BE2C (cell line): Measurements from ENCODE around the gene OSBPL8.

Experiments
- DNase-seq: peaks from one replicate; pipeline ENCODE4 v3.0.0-alpha.2; 2020
- H3K27me3 ChIP-seq: fragments of 250-450 bp; sonication (Bioruptor Pico); 2 replicates; pipeline ENCODE4 v1.5.1; 2020; ENCODE audit warnings: mild to moderate bottlenecking
- H3K36me3 ChIP-seq: fragments of 250-450 bp; sonication (Bioruptor Pico); 2 replicates; pipeline ENCODE4 v1.5.1; 2020; ENCODE audit warnings: mild to moderate bottlenecking
- H3K4me1 ChIP-seq: fragments of 250-450 bp; sonication (Bioruptor Pico); 2 replicates; pipeline ENCODE4 v1.5.1; 2020
- H3K4me3 ChIP-seq: 2 replicates; pipeline ENCODE4 v1.5.1; 2011; ENCODE audit warnings: low read depth, low read length
- H3K9me3 ChIP-seq: fragments of 250-450 bp; sonication (Bioruptor Pico); 2 replicates; pipeline ENCODE4 v1.5.1; 2020
- CTCF ChIP-seq: IDR thresholded peaks from 2 replicates; pipeline ENCODE4 v1.5.1; 2012; ENCODE audit warnings: mild to moderate bottlenecking, low read depth, low read length

The OSBPL8 gene

DNA sequence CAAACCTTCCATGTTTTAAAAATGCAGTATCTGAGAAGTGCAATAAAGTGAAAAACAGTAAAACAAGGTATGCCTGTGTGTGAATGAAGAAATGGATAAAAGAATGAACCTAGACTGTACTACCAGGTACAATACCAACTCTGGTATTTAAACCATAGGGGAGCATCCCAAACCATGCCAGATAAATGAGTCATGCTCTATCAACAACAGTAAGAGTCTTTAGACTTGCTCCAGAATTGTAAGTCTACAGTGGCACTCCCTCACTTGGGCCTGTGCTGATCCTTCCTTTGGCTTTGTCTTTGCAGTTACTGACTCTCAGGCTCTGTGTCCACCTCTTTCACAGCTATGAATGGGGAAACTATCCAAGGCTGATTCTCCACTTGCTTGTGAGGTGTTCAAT lies 249.5 kb downstream of the OSBPL8 start:
- no peak overlapping the region for H3K4me3 ChIP-seq
- no peaks in the 10 kb centered on the region for H3K9me3 ChIP-seq
- H3K36me3 ChIP-seq: no peaks in the 10 kb centered on the region
- no peak for TF ChIP-seq CTCF
- no peaks in the 10 kb centered on the region for H3K4me1 ChIP-seq
- peaks cover 7% of the 10 kb centered on the region for H3K27me3 ChIP-seq
- no peak for DNase-seq

DNA sequence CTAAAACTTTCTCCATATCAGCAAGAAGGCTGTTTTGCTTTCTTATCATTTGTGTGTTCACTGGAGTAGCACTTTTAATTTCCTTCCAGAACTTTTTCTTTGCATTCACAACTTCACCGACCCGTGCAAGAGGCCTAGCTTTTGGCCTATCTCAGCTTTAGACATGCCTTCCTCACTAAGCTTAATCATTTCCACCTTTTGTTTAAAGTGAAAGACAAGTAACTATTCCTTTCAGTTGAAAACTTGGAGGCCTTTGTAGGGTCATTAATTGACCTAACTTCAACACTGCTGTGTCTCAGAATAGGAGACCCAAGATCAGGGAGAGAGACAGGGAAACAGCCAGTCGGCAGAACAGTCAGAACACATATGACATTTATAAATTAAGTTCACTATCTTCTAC lies 250.7 kb downstream of the OSBPL8 start:
- Histone ChIP-seq H3K4me1 (no peaks in the 10 kb centered on the region), H3K4me3 (no peak overlapping the region), H3K36me3 (no peaks in the 10 kb centered on the region), H3K27me3 (peaks cover 7% of the 10 kb centered on the region), H3K9me3 (no peaks in the 10 kb centered on the region)
- no peak for TF ChIP-seq CTCF
- DNase-seq: no peak

GRCh38 chr12:76307083-76307482 lies 252.5 kb downstream of the OSBPL8 start:
- no peaks in the 10 kb centered on the region for H3K9me3 ChIP-seq
- H3K4me1 ChIP-seq: no peaks in the 10 kb centered on the region
- no peak for DNase-seq
- no peaks in the 10 kb centered on the region for H3K36me3 ChIP-seq
- H3K27me3 ChIP-seq: peaks cover 7% of the 10 kb centered on the region
- H3K4me3 ChIP-seq: no peak overlapping the region
- TF ChIP-seq CTCF: no peak

DNA sequence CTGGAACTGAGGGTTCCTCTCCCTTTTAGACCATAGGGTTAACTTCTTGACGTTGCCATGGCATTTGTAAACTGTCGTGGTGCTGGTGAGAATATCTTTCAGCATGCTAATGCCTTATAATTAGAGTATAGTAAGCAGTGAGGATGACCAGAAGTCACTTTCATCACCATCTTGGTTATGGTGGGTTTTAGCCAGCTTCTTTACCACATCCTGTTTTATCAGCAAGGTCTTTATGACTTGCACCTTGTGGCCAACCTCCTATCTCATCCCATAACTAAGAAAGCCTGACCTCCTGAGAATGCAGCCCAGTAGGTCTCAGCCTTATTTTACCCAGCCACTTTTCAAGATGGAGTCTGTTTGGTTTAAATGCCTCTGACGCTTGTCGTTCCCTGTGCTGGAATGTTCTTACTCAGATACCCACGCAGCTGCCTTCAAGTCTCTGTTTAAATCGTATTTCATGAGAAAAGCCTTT lies 255.5 kb downstream of the OSBPL8 start:
- H3K4me3 ChIP-seq: no peak overlapping the region
- no peaks in the 10 kb centered on the region for H3K9me3 ChIP-seq
- no peak for TF ChIP-seq CTCF
- DNase-seq: no peak
- H3K4me1 ChIP-seq: no peaks in the 10 kb centered on the region
- no peaks in the 10 kb centered on the region for H3K36me3 ChIP-seq
- H3K27me3 ChIP-seq: no peaks in the 10 kb centered on the region; the same call in 1 of the 2 replicates

DNA sequence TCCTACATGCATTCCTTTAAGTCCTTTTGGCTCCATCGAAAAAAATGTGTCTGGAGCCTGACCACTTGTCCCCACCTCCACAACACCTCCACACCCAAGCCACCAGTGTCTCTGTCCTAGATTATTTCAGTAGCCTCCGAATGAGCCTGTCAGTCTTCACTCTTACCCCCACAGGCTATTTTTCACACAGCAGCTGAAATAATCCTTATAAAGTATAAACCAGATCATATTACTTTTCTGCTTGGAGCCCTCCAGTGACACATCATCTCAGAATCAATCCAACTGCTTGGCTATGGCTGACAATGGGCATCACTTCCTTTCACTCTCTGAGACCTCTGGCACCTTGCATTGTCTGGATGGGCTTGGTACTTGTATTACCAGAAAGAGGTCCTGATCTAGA lies 256.2 kb downstream of the OSBPL8 start:
- Histone ChIP-seq H3K27me3 (no peaks in the 10 kb centered on the region; the same call in 1 of the 2 replicates), H3K9me3 (no peaks in the 10 kb centered on the region), H3K4me1 (no peaks in the 10 kb centered on the region), H3K36me3 (no peaks in the 10 kb centered on the region), H3K4me3 (no peak overlapping the region)
- TF ChIP-seq CTCF: no peak
- DNase-seq: no peak
